Measurements from ENCODE around the gene SGPL1.

DNA sequence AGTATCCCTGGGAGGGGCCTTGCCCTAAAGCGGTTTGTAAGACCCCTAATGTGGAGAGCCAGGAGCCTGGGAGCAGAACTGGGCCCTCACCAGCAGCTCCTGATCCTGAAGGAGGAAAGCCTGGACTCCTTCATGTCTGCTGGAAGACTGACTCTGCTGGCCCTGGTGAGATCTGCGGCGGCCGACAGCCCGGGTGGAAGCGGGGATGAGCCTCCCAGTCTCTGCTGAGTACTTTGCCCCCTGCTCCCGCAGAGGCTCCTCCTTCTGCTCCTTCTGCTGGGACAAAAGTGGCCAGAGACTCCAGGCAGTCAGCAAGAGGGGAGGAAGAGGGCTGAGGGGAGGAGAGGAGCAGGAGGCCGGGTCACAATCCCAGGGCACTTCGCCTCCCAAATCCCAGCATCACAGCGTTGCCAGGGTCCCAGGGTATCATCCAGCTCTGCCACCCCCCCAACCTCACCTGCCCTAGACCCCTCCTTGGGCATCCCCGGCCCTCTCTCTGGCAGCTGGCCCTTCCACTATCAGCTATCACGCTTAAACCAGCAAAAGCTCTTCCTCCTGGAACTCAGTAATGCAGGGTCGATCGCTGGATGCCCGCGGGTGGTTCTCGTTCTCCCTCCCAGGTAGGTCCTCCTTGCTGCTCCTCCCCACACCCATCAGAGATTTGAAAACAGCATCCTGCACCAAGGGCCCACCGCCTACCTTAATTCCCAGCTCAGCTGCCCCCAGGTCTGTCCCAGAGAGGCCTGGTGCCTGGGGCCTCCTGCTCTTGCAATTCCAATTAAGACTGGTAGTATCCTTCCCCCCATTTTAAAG, 38.5 kb upstream of the SGPL1 start:
- TF ChIP-seq, protein P1, sequence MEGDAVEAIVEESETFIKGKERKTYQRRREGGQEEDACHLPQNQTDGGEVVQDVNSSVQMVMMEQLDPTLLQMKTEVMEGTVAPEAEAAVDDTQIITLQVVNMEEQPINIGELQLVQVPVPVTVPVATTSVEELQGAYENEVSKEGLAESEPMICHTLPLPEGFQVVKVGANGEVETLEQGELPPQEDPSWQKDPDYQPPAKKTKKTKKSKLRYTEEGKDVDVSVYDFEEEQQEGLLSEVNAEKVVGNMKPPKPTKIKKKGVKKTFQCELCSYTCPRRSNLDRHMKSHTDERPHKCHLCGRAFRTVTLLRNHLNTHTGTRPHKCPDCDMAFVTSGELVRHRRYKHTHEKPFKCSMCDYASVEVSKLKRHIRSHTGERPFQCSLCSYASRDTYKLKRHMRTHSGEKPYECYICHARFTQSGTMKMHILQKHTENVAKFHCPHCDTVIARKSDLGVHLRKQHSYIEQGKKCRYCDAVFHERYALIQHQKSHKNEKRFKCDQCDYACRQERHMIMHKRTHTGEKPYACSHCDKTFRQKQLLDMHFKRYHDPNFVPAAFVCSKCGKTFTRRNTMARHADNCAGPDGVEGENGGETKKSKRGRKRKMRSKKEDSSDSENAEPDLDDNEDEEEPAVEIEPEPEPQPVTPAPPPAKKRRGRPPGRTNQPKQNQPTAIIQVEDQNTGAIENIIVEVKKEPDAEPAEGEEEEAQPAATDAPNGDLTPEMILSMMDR (IDR thresholded peaks at IDR 0.05): no peak
- no peak for TF ChIP-seq POLR2A (IDR thresholded peaks at IDR 0.05)
